BLaER1 treated with 17β-estradiol and CSF1 and Interleukin-3, amounts not matched to agents 10 nM and 100 nM (cell line): ENCODE data around the gene RNF166.
"Not testable (repeated sequence)": the region's sequence is repeated elsewhere in the genome, so short reads cannot be mapped to it uniquely, and the experiment has no call there.

Experiments
- H3K27ac ChIP-seq, 11 experiments: shearing (Covaris generic); formaldehyde crosslinking; 2 replicates each; pipeline ENCODE4 v1.8.1; 2022
- H3K27me3 ChIP-seq, 11 experiments: shearing (Covaris generic); formaldehyde crosslinking; 2 replicates each; pipeline ENCODE4 v1.8.1; 2022
- H3K36me3 ChIP-seq, 11 experiments: shearing (Covaris generic); formaldehyde crosslinking; 2 replicates each; pipeline ENCODE4 v1.8.1; 2022
- H3K4me1 ChIP-seq, 10 experiments: shearing (Covaris generic); formaldehyde crosslinking; 2 replicates each; pipeline ENCODE4 v1.8.1; 2022
- H3K4me2 ChIP-seq, 11 experiments: shearing (Covaris generic); formaldehyde crosslinking; 2 replicates each; pipeline ENCODE4 v1.8.1; 2022
- H3K4me3 ChIP-seq, 10 experiments: shearing (Covaris generic); formaldehyde crosslinking; 2 replicates each; pipeline ENCODE4 v1.8.1; 2022
- H3K9ac ChIP-seq, 11 experiments: shearing (Covaris generic); formaldehyde crosslinking; 2 replicates each; pipeline ENCODE4 v1.8.1; 2022
- H3K9me3 ChIP-seq, 11 experiments: shearing (Covaris generic); formaldehyde crosslinking; replicated peaks in 1 of 11; 2 replicates each; pipeline ENCODE4 v1.8.1; 2022
- H4K20me1 ChIP-seq, 11 experiments: shearing (Covaris generic); formaldehyde crosslinking; 2 replicates each; pipeline ENCODE4 v1.8.1; 2022
- Cebpa-rat ChIP-seq, 11 experiments: shearing (Covaris generic); IDR thresholded peaks; 2 replicates each; pipeline ENCODE4 v1.8.1; 2022

The RNF166 gene

GRCh38 chr16:88671806-88672205 lies 34.4 kb downstream of the RNF166 start:
- no peak overlapping the region; a peak in 1 of 22 replicates for H3K9ac ChIP-seq
- TF ChIP-seq Cebpa-rat (IDR thresholded peaks at IDR 0.05): no peak
- peaks cover 0 to 41% (median 12%) of the 10 kb centered on the region in 11 experiments; a peak in 14 of 22 replicates for H3K36me3 ChIP-seq
- H3K27me3 ChIP-seq: no peaks in the 10 kb centered on the region
- peak overlapping the region in 2 of 11 experiments; percentile 26 to 36; a peak in 1 of 22 replicates for H3K4me2 ChIP-seq
- H4K20me1 ChIP-seq: peaks cover 0 to 43% (median 0%) of the 10 kb centered on the region in 11 experiments; a peak in 2 of 22 replicates
- no peak overlapping the region for H3K4me3 ChIP-seq
- H3K9me3 ChIP-seq: no peaks in the 10 kb centered on the region
- H3K4me1 ChIP-seq: peaks cover 0 to 48% (median 30%) of the 10 kb centered on the region in 10 experiments; a peak in 15 of 20 replicates
- no peak overlapping the region for H3K27ac ChIP-seq

GRCh38 chr16:88669980-88670379 lies 36.2 kb downstream of the RNF166 start:
- Histone ChIP-seq H3K4me1 (peaks cover 0 to 32% (median 26%) of the 10 kb centered on the region in 10 experiments; a peak in 15 of 20 replicates), H3K36me3 (peaks cover 0 to 34% (median 7%) of the 10 kb centered on the region in 11 experiments; a peak in 12 of 22 replicates), H3K4me2 (no peak overlapping the region), H3K27me3 (no peaks in the 10 kb centered on the region), H3K4me3 (no peak overlapping the region), H4K20me1 (peaks cover 0 to 25% (median 0%) of the 10 kb centered on the region in 11 experiments; a peak in 2 of 22 replicates), H3K27ac (no peak overlapping the region), H3K9me3 (no peaks in the 10 kb centered on the region), H3K9ac (no peak overlapping the region)
- TF ChIP-seq Cebpa-rat (IDR thresholded peaks at IDR 0.05): no peak

DNA sequence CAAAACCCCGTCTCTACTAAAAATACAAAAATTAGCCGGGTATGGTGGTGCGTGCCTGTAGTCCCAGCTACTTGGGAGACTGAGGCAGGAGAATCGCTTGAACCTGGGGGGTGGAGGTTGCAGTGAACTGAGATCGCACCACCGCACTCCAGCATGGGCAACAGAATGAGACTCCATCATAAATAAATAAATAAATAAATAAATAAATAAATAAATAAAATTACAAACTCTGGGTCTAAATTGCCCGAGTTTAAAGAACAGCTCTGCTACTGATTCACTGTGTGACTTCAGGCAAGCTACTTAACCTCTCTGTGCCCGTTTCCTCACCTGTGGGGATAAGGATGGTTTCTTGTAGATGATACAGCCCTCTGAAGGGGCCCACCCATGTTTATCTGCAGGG lies 36.7 kb downstream of the RNF166 start:
- not testable (repeated sequence) for H3K4me2 ChIP-seq, H3K9me3 ChIP-seq, H3K4me3 ChIP-seq, H3K27me3 ChIP-seq, H3K9ac ChIP-seq, H3K27ac ChIP-seq
- peaks cover 3 to 27% (median 22%) of the 10 kb centered on the region in 10 experiments; a peak in 19 of 20 replicates for H3K4me1 ChIP-seq
- peaks cover 0 to 25% (median 0%) of the 10 kb centered on the region in 11 experiments; a peak in 3 of 22 replicates for H4K20me1 ChIP-seq
- peaks cover 0 to 31% (median 7%) of the 10 kb centered on the region in 11 experiments; a peak in 12 of 22 replicates for H3K36me3 ChIP-seq

GRCh38 chr16:88667461-88667860 lies 38.7 kb downstream of the RNF166 start:
- H3K9ac ChIP-seq: peak overlapping the region in 1 of 11 experiments; percentile 13; a peak in 2 of 22 replicates
- peaks cover 10 to 19% (median 15%) of the 10 kb centered on the region in 10 experiments for H3K4me1 ChIP-seq
- H3K27ac ChIP-seq: no peak overlapping the region
- H3K4me3 ChIP-seq: no peak overlapping the region
- H3K9me3 ChIP-seq: no peaks in the 10 kb centered on the region
- TF ChIP-seq Cebpa-rat (IDR thresholded peaks at IDR 0.05): no peak
- no peaks in the 10 kb centered on the region for H3K27me3 ChIP-seq
- H3K36me3 ChIP-seq: peaks cover 0 to 16% (median 4%) of the 10 kb centered on the region in 11 experiments; a peak in 7 of 22 replicates
- H4K20me1 ChIP-seq: peaks cover 0 to 17% (median 0%) of the 10 kb centered on the region in 11 experiments; a peak in 4 of 22 replicates
- H3K4me2 ChIP-seq: no peak overlapping the region

DNA sequence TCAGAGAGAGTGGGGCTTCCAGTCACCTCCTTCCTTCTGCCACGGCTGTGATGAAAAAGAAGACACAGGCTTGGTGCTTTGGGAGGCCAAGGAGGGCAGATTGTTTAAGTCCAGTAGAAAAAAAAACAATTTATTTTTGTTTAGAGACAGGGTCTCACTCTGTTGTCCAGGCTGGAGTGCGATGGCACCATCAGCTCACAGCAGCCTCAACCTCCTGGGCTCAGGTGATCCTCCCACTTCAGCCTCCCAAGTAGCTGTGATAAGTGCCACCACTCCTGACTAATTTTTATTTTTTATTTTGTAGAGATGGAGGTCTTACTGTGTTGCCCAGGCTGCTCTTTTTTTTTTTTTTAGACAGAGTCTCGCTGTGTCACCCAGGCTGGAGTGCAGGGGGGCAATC lies 40.6 kb downstream of the RNF166 start:
- Histone ChIP-seq H4K20me1 (peaks cover 0 to 15% (median 8%) of the 10 kb centered on the region in 11 experiments; a peak in 7 of 22 replicates), H3K4me2 (no peak overlapping the region), H3K4me1 (peaks cover 23 to 32% (median 28%) of the 10 kb centered on the region in 10 experiments), H3K9ac (0 out of 22 replicates have a peak overlapping the region, but pooled peaks of 1 of the 11 experiments have one; percentile 4), H3K27me3 (no peaks in the 10 kb centered on the region), H3K27ac (no peak overlapping the region), H3K36me3 (peaks cover 0 to 16% (median 0%) of the 10 kb centered on the region in 11 experiments; a peak in 7 of 22 replicates), H3K9me3 (no peaks in the 10 kb centered on the region), H3K4me3 (no peak overlapping the region)
- TF ChIP-seq Cebpa-rat (IDR thresholded peaks at IDR 0.05): no peak

DNA sequence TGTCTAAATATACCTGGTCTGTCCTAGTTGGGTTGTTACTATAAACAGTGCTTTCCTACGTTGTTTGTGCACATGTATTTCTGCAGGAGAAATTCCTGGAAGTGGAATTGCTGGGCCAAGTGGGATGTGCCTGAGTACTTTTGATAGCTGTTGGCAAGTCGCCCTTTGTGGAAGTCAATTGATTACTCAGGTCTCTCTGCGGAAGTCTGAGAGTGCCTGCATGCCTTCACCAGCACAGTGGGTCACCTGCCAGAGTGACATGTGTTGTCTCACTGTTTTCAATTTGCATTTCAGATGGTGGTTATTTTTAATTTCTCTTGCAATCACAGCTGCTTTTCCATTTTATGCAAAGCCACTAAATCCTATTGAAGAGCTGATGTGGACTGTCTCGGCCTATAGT lies 41.1 kb downstream of the RNF166 start:
- H3K4me2 ChIP-seq: no peak overlapping the region
- H3K9ac ChIP-seq: 0 out of 22 replicates have a peak overlapping the region, but pooled peaks of 1 of the 11 experiments have one; percentile 4

GRCh38 chr16:88662843-88663606 lies 43.2 kb downstream of the RNF166 start, which contains the start of gene MVD:
MVD (minus strand) TSS chr16:88663091; CDS start chr16:88663080, 11 bp downstream.
- Histone ChIP-seq H3K4me3 (peak within 1 kb of the TSS; percentile 76 to 97 (median 90)), H3K27ac (peak within 1 kb of the TSS; percentile 32 to 84 (median 78); a peak in 21 of 22 replicates), H3K9me3 (no peaks in the 10 kb centered on the region), H4K20me1 (peaks cover 0 to 35% (median 9%) of the 10 kb centered on the region in 11 experiments; a peak in 11 of 22 replicates), H3K36me3 (peaks cover 0 to 20% (median 0%) of the 10 kb centered on the region in 11 experiments; a peak in 5 of 22 replicates), H3K9ac (peak within 1 kb of the TSS; percentile 82 to 89 (median 86)), H3K4me2 (peak within 1 kb of the TSS; percentile 97 to 100 (median 99)), H3K27me3 (no peaks in the 10 kb centered on the region), H3K4me1 (peaks cover 37 to 55% (median 44%) of the 10 kb centered on the region in 10 experiments)
- no peak for TF ChIP-seq Cebpa-rat (IDR thresholded peaks at IDR 0.05)

More for the DNA sequence above, 41.1 kb downstream of the RNF166 start:
- TF ChIP-seq Cebpa-rat (IDR thresholded peaks at IDR 0.05): no peak
- Histone ChIP-seq H3K27me3 (no peaks in the 10 kb centered on the region), H4K20me1 (peaks cover 0 to 19% (median 8%) of the 10 kb centered on the region in 11 experiments; a peak in 7 of 22 replicates), H3K27ac (no peak overlapping the region), H3K9me3 (no peaks in the 10 kb centered on the region), H3K4me1 (peaks cover 26 to 36% (median 32%) of the 10 kb centered on the region in 10 experiments), H3K4me3 (no peak overlapping the region), H3K36me3 (peaks cover 0 to 18% (median 0%) of the 10 kb centered on the region in 11 experiments; a peak in 9 of 22 replicates)

DNA sequence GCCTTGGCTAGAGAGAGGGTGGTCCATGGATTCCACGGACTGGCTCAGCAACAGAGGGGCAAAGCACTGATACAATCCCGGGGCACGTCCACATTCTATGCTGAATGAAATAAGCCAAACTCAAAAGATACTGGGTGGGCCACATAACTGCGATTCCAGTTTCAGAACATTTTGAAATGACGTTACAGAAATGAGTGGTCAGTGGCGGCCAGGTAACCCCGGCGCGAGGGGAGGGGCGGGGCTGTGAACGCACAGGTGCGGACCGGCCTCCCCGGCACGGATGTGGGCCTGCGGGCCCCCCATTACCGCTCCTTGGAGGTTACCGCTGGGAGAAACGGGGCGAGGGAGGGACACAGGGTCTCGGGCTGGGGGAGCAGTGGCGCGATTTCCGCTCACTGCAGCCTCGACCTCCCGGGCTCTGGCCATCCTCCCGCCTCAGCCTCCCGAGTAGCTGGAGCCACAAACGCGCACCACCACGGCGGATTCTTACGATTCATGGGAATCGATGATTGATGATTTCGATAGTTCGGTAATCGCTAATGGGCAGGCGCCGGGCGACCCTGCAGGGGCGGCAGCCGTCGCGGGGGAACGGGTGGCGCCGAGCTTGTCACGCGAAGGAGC lies 43.9 kb downstream of the RNF166 start:
- peaks cover 0 to 38% (median 9%) of the 10 kb centered on the region in 11 experiments; a peak in 12 of 22 replicates for H4K20me1 ChIP-seq
- H3K27ac ChIP-seq: peak overlapping the region; percentile 32 to 84 (median 78); a peak in 21 of 22 replicates

More for the DNA sequence above, 43.9 kb downstream of the RNF166 start:
- Histone ChIP-seq H3K36me3 (peaks cover 0 to 20% (median 0%) of the 10 kb centered on the region in 11 experiments; a peak in 5 of 22 replicates), H3K4me2 (peak overlapping the region; percentile 88 to 100 (median 98)), H3K27me3 (no peaks in the 10 kb centered on the region), H3K9me3 (no peaks in the 10 kb centered on the region), H3K4me3 (peak overlapping the region; percentile 76 to 97 (median 90)), H3K9ac (peak overlapping the region; percentile 82 to 89 (median 86)), H3K4me1 (peaks cover 43 to 62% (median 50%) of the 10 kb centered on the region in 10 experiments)
- no peak for TF ChIP-seq Cebpa-rat (IDR thresholded peaks at IDR 0.05)
